Right lobe of liver (tissue), 6 donors: ENCODE measurements around the gene THUMPD2. TPM values are rescaled to one million over a fixed set of nuclear protein-coding genes. Genes with fewer than 3 reads are reported as not detected.
A peak's percentile ranks its signal among the peaks of the same experiment; 100 is the strongest.

Experiments used
- ATAC-seq, 4 donors: fragments of 200-7000 bp; cut with Tn5 transposase; one replicate each; pipeline ENCODE4 v1.9.1; 2020; ENCODE audit warnings: mild to moderate bottlenecking in 4 of 4, moderate library complexity in 4 of 4
- DNase-seq, 3 donors: peaks; one replicate each; pipeline ENCODE4 v3.0.0-alpha.2; 2020
- H3K27ac ChIP-seq, 3 donors: fragments of 200-600 bp; one replicate each; pipeline ENCODE4 v1.8.0; 2022
- H3K27me3 ChIP-seq, 2 donors: fragments of 200-600 bp; one replicate each; pipeline ENCODE4 v1.8.0; 2022
- H3K36me3 ChIP-seq, 4 donors: fragments of 200-600 bp; sonication (generic) in 1 of 4; one replicate each; pipeline versions ENCODE4 v1.5.1 to v1.8.0; 2017 to 2022; ENCODE audit warnings: control low read depth in 1 of 4
- H3K4me1 ChIP-seq, 4 donors: fragments of 200-600 bp; sonication (generic) in 1 of 4; one replicate each; pipeline versions ENCODE4 v1.5.1 to v1.8.0; 2017 to 2022; ENCODE audit warnings: control low read depth in 1 of 4
- H3K4me3 ChIP-seq, 3 donors: fragments of 200-600 bp; one replicate each; pipeline ENCODE4 v1.8.0; 2022
- H3K9me3 ChIP-seq, 4 donors: fragments of 200-600 bp; sonication (generic) in 1 of 4; one replicate each; pipeline versions ENCODE4 v1.5.1 to v1.8.0; 2017 to 2022; ENCODE audit warnings: control low read depth in 1 of 4
- CTCF ChIP-seq, 4 donors: fragments of 200-600 bp in 3 of 4; fragments of 450-650 bp in 1 of 4; IDR thresholded peaks; one replicate each; pipeline versions ENCODE4 v1.5.1 to v1.8.0; 2016 to 2022; ENCODE audit warnings: antibody characterized with exemption in 4 of 4, mild to moderate bottlenecking in 2 of 4
- POLR2A ChIP-seq: fragments of 450-650 bp; IDR thresholded peaks from one replicate; pipeline ENCODE4 v1.6.1; 2017; ENCODE audit warnings: antibody characterized with exemption, mild to moderate bottlenecking
- WGBS: methylation state at CpG from one replicate; pipeline ENCODE4 v1.1.6; 2018; ENCODE audit warnings: low coverage, low lambda C conversion rate; ENCODE audit not compliant: insufficient coverage; ENCODE audit errors: missing lambda C conversion rate; 5-methylcytosine and 5-hydroxymethylcytosine counted together
- intact Hi-C, 2 donors: fragments of 100-400 bp; cut with DNase I; formaldehyde crosslinking; loops; one replicate each; pipeline versions ENCODE4 v1.11.2 to v1.14.1; 2022
- total RNA-seq, 6 experiments: library from RNA; depleted of rRNA in 2 of 6; stranded (reverse); fragments of >200 nt in 2 of 6; fragmentation: NEBNext Ultra II Directional in 3 of 6; extraction: Animal tissue kit (Norgen Biotek cat#: 25700) in 3 of 6; gene quantifications; one replicate each; pipeline versions ENCODE4 v1.1.0 to v1.2.4, GENCODE V29; 2016 to 2023
- donor health status: DM: no; HTN: yes; CAD: no.
- donor health status: DM: no; HTN: no; CAD: no.
- donor health status: DM: no; HTN: no; CAD: no.
- donor health status: DM: no; HTN: yes; CAD: no.
- donor health status: DM: no; HTN: yes; CAD: no.

THUMPD2 gene
- total RNA-seq, 6 experiments from 2014 or later = 1.6 to 4.3 (median 3.4) TPM

DNA sequence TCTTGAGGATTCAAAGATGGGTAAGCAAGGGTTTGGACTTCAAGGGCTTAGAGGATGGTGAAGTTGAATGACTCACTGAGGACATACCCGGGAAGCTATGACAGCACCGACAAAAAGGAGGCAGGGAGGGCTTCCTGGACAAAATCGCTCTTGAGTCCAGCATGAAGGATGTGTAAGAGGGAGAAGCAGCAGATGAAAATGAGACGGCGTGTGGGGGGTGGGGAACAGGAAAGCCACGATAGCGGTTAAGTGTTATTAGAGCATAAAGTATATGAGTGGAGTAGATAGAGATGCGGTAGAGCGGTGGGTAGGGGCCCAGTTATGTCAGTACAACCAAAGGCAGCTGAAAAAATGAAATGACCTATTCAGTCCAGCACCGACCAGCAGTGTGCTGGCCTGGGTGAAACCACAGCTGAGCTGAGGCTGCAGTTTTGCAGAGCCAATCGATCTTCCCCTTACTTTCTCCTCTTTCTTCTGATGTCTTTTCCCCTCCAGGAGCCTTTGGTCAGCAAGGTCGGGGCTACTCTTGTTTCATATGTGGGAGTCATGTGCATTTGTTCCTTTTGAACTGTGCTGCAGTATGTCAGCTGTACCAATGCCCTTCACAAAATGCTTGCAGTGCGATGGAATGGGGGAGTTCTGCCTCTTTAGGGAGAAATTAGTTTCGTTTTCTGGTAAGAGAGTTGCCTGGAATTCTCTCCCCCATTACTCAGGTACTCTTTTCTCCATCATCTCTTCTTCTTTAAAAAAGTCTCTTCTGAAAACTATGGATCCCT is 2.0 kb upstream of the THUMPD2 start:
- intact Hi-C loops = no loop called here
- 61% methylated on average over 14 of the region's 14 CpGs for WGBS
- no peak overlapping the region for H3K27ac ChIP-seq
- H3K9me3 ChIP-seq = no peaks in the 10 kb centered on the region
- DNase-seq (no peak), ATAC-seq (no peak)
- no peaks in the 10 kb centered on the region for H3K36me3 ChIP-seq
- H3K4me1 ChIP-seq = peaks cover 0 to 13% (median 0%) of the 10 kb centered on the region in 4 donors
- H3K27me3 ChIP-seq = no peaks in the 10 kb centered on the region
- TF ChIP-seq CTCF (IDR thresholded peaks at IDR 0.05) = no peak
- TF ChIP-seq POLR2A = no peak
- no peak overlapping the region for H3K4me3 ChIP-seq

GRCh38 chr2:39779927-39780326 is 869 bp upstream of the THUMPD2 start:
- TF ChIP-seq CTCF (IDR thresholded peaks at IDR 0.05) = no peak
- TF ChIP-seq POLR2A = no peak
- peaks cover 0 to 13% (median 0%) of the 10 kb centered on the region in 4 donors for H3K4me1 ChIP-seq
- DNase-seq (no peak), ATAC-seq (no peak)
- WGBS = 90% methylated on average over 6 of the region's 6 CpGs
- no peak overlapping the region for H3K4me3 ChIP-seq
- no peaks in the 10 kb centered on the region for H3K36me3 ChIP-seq
- no peaks in the 10 kb centered on the region for H3K9me3 ChIP-seq
- H3K27ac ChIP-seq = no peak overlapping the region
- intact Hi-C loops = no loop called here
- no peaks in the 10 kb centered on the region for H3K27me3 ChIP-seq

DNA sequence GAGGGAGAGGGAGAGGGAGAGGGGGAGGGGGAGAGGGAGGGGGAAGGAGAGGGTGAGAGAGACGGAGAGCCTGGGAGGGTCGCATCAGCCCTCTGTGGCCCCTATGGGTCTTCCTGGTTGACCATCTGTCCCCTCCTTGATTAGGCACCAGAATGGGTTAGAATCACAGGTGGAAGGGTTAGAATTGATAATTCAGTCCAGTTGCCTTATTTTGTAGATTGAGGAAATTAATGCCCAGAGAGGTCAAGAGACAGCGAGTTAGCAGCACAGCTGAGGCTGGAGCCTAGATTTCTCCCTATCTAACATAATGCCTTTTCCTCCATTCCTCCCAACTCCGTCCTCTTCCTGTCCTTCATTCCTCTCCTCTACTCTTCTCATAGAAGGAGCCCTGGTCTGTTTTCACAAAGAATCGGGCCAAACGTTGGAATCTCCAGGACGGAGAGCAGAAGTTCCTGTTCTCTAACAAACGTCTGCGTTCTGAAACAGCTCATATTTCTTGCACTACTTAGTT is 338 bp upstream of the THUMPD2 start:
- Histone ChIP-seq H3K27ac (no peak overlapping the region), H3K4me3 (peak overlapping the region; percentile 84 to 96 (median 93)), H3K9me3 (no peaks in the 10 kb centered on the region), H3K4me1 (peaks cover 0 to 13% (median 0%) of the 10 kb centered on the region in 4 donors), H3K27me3 (no peaks in the 10 kb centered on the region), H3K36me3 (no peaks in the 10 kb centered on the region)
- intact Hi-C loops = no loop called here
- ATAC-seq (peak in 1 of 4 donors; percentile 10), DNase-seq (no peak)
- TF ChIP-seq CTCF (IDR thresholded peaks at IDR 0.05) (no peak), POLR2A (no peak)
- 29% methylated on average over 8 of the region's 9 CpGs for WGBS

DNA sequence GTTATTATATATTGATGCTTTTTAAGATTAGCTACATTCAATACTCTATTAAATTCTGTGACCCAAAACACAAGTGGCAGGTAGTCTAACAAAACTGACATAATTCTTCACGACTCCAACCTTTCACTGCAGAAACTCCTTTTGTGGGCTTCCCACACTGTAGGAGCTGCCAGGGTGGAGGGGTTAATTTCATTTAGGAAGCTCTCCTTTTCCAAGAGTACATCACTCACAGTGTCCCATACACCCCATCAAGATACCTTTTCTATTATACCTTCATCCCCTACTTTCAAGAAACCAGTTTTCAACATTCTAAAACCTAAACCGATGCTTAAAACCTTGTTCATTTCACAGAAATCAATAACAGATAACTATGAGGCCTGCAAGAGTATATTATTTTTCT is 825 bp downstream of the THUMPD2 start:
- H3K27ac ChIP-seq = peak overlapping the region in 2 of 3 donors; percentile 81 to 85
- H3K27me3 ChIP-seq = no peaks in the 10 kb centered on the region
- no peaks in the 10 kb centered on the region for H3K36me3 ChIP-seq
- no peak for TF ChIP-seq CTCF (IDR thresholded peaks at IDR 0.05)
- no peak for TF ChIP-seq POLR2A
- 0% methylated on average over 2 of the region's 2 CpGs for WGBS
- DNase-seq (no peak), ATAC-seq (peak in 2 of 4 donors; percentile 4 to 20)
- no peaks in the 10 kb centered on the region for H3K9me3 ChIP-seq
- peak overlapping the region; percentile 84 to 96 (median 93) for H3K4me3 ChIP-seq
- intact Hi-C loops = no loop called here
- H3K4me1 ChIP-seq = peaks cover 0 to 13% (median 0%) of the 10 kb centered on the region in 4 donors
